PC-3 (cell line): ENCODE measurements around the gene OR3A2. TPM values are rescaled to one million over a fixed set of nuclear protein-coding genes. Genes with fewer than 3 reads are reported as not detected.
"Not testable (repeated sequence)": the region's sequence is repeated elsewhere in the genome, so short reads cannot be mapped to it uniquely, and the experiment has no call there.

ENCODE experiments used
- ATAC-seq: fragments of 200-7000 bp; cut with Tn5 transposase; 2 replicates; pipeline ENCODE4 v1.9.1; 2020; ENCODE audit warnings: mild to moderate bottlenecking, moderate library complexity
- BruUV-seq: library from RNA; stranded (reverse); fragments of 400-500 nt; replicated peaks from 2 replicates; lab custom pipeline; 2021; lab: Mats Ljungman, UMichigan
- CTCF ChIA-PET: fragments of 300-600 bp; sonication (Branson Sonifier 250); formaldehyde crosslinking; loops from one replicate; lab custom pipeline; 2022; ENCODE audit warnings: antibody characterized with exemption; lab: Charles Lee
- POLR2A ChIA-PET: fragments of 300-600 bp; sonication (Branson Sonifier 250); formaldehyde crosslinking; loops from one replicate; lab custom pipeline; 2022; ENCODE audit warnings: antibody characterized with exemption; ENCODE audit not compliant: unreplicated experiment; lab: Charles Lee
- DNase-seq: peaks from one replicate; pipeline ENCODE4 v3.0.0-alpha.2; 2015
- H2AFZ ChIP-seq: fragments of 300-600 bp; sonication (generic); 2 replicates; pipeline ENCODE4 v1.6.0; 2016; ENCODE audit warnings: antibody characterized with exemption, low read length
- H3F3A ChIP-seq: fragments of 300-600 bp; sonication (generic); one replicate; pipeline ENCODE4 v1.6.0; 2017; ENCODE audit warnings: antibody characterized with exemption, low read length, control low read depth, mild to moderate bottlenecking; ENCODE audit not compliant: unreplicated experiment
- H3K27ac ChIP-seq: fragments of 300-600 bp; sonication (generic); 2 replicates; pipeline ENCODE4 v1.5.1; 2016; ENCODE audit warnings: mild to moderate bottlenecking, low read length
- H3K27me3 ChIP-seq: fragments of 300-600 bp; sonication (generic); 2 replicates; pipeline ENCODE4 v1.6.1; 2016; ENCODE audit warnings: low read length, mixed read lengths
- H3K36me3 ChIP-seq: fragments of 300-600 bp; sonication (generic); 2 replicates; pipeline ENCODE4 v1.6.1; 2016; ENCODE audit warnings: low read depth, mixed run types, low read length, mixed read lengths
- H3K4me1 ChIP-seq: fragments of 300-600 bp; sonication (generic); 2 replicates; pipeline ENCODE4 v1.5.1; 2016; ENCODE audit warnings: low read length; ENCODE audit not compliant: insufficient read depth
- H3K4me2 ChIP-seq: fragments of 300-600 bp; sonication (generic); 2 replicates; pipeline ENCODE4 v1.6.0; 2016; ENCODE audit warnings: low read length
- H3K4me3 ChIP-seq: fragments of 300-600 bp; sonication (generic); 2 replicates; pipeline ENCODE4 v1.5.1; 2016; ENCODE audit warnings: mild to moderate bottlenecking, low read length, mixed read lengths
- H3K79me2 ChIP-seq: fragments of 300-600 bp; sonication (generic); 2 replicates; pipeline ENCODE4 v1.6.1; 2017; ENCODE audit warnings: low read length, mixed read lengths
- H3K9ac ChIP-seq: fragments of 300-600 bp; sonication (generic); 2 replicates; pipeline ENCODE4 v1.6.0; 2016; ENCODE audit warnings: mild to moderate bottlenecking, low read length
- H3K9me2 ChIP-seq: fragments of 300-600 bp; sonication (generic); replicated peaks from 2 replicates; pipeline ENCODE4 v1.6.1; 2016; ENCODE audit warnings: mixed run types, low read length, mixed read lengths
- H3K9me3 ChIP-seq: fragments of 300-600 bp; sonication (generic); 2 replicates; pipeline ENCODE4 v1.6.1; 2016; ENCODE audit warnings: low read length, mixed read lengths
- H4K20me1 ChIP-seq: fragments of 300-600 bp; sonication (generic); 2 replicates; pipeline ENCODE4 v1.6.1; 2016; ENCODE audit warnings: low read length, mixed read lengths
- intact Hi-C: fragments of 100-400 bp; cut with micrococcal nuclease; formaldehyde crosslinking; loops from 2 replicates; pipeline ENCODE4 v1.9.0; 2023
- total RNA-seq: library from RNA; depleted of rRNA; stranded (reverse); fragments of >200 nt; gene quantifications from 2 replicates; pipeline ENCODE4 v1.2.3, GENCODE V29; 2014; rRNA removed

OR3A2 gene
- total RNA-seq, 1 experiment from 2014 or later = not detected

GRCh38 chr17:3238685-3239084, 147.4 kb downstream of the OR3A2 start:
- H3K9ac ChIP-seq, H3K4me2 ChIP-seq, intact Hi-C loops, BruUV-seq, ATAC-seq, H3K79me2 ChIP-seq, H2AFZ ChIP-seq, H3K4me1 ChIP-seq, POLR2A ChIA-PET, H3F3A ChIP-seq, H3K27me3 ChIP-seq, H3K9me3 ChIP-seq, CTCF ChIA-PET, H3K9me2 ChIP-seq, H3K36me3 ChIP-seq, H4K20me1 ChIP-seq, H3K27ac ChIP-seq, DNase-seq, H3K4me3 ChIP-seq: not testable (repeated sequence)

GRCh38 chr17:3232300-3232699, 153.8 kb downstream of the OR3A2 start:
- H3K36me3 ChIP-seq, H3K9me2 ChIP-seq, H3F3A ChIP-seq, H4K20me1 ChIP-seq, H3K27ac ChIP-seq, BruUV-seq, H3K79me2 ChIP-seq, DNase-seq, POLR2A ChIA-PET, H2AFZ ChIP-seq, H3K27me3 ChIP-seq, H3K4me3 ChIP-seq, CTCF ChIA-PET, H3K9me3 ChIP-seq, H3K4me1 ChIP-seq, ATAC-seq, H3K4me2 ChIP-seq, H3K9ac ChIP-seq, intact Hi-C loops: not testable (repeated sequence)

Other genes with a start within 250 kb of the OR3A2 start
- gene OR1A2, start 188.8 kb downstream of the OR3A2 start, total RNA-seq = not detected in 2 replicates
- gene OR1A1, start 178.6 kb downstream of the OR3A2 start, total RNA-seq = not detected in 2 replicates
- not detected in 2 replicates for gene OR3A1, start 87.9 kb downstream of the OR3A2 start, total RNA-seq
- gene OR1E1, start 12.1 kb upstream of the OR3A2 start, total RNA-seq = not detected in 2 replicates
- not detected in 2 replicates for gene OR3A3, start 25.1 kb upstream of the OR3A2 start, total RNA-seq
- not detected in 2 replicates for gene OR1E2, start 47.5 kb upstream of the OR3A2 start, total RNA-seq
- gene SPATA22, start 85.5 kb upstream of the OR3A2 start, total RNA-seq = 1.8 TPM in 1 of 2 replicates, not detected in the other
- not detected in 2 replicates for gene ASPA, start 89.7 kb upstream of the OR3A2 start, total RNA-seq
- gene TRPV3, start 171.5 kb upstream of the OR3A2 start, total RNA-seq = 3.6 and 4.8 TPM in 2 replicates
- 4.1 and 4.7 TPM in 2 replicates for gene TRPV1, start 223.1 kb upstream of the OR3A2 start, total RNA-seq
- 17.7 and 22.4 TPM in 2 replicates for gene SHPK, start 249.9 kb upstream of the OR3A2 start, total RNA-seq